Body of pancreas (tissue), 4 donors: ENCODE results near the gene PCDHGB6.

ENCODE experiments used
- CTCF ChIP-seq, 7 experiments: fragments of 450-650 bp in 4 of 7; fragments of 200-600 bp in 3 of 7; sonication (generic) in 3 of 7; IDR thresholded peaks; one replicate each; pipeline ENCODE4 v1.5.1; 2016 to 2019; ENCODE audit warnings: antibody characterized with exemption in 7 of 7
- POLR2A ChIP-seq, 3 donors: fragments of 450-650 bp; IDR thresholded peaks; one replicate each; pipeline ENCODE4 v1.6.1; 2016; ENCODE audit warnings: antibody characterized with exemption in 3 of 3, mild to moderate bottlenecking in 2 of 3

DNA sequence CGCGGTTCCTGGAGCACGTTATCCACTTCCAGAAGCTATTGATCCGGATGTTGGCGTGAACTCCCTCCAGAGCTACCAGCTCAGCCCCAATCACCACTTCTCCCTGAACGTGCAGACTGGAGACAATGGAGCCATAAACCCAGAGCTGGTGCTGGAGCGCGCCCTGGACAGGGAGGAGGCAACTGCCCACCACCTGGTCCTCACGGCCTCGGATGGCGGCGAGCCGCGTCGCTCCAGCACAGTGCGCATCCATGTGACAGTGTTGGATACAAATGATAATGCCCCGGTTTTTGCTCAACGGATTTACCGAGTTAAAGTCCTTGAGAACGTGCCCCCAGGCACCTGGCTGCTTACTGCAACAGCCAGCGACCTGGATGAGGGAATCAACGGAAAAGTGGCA is 4.4 kb upstream of the PCDHGB6 start:
- TF ChIP-seq POLR2A (IDR thresholded peaks at IDR 0.05) = no peak
- no peak for TF ChIP-seq CTCF (IDR thresholded peaks at IDR 0.05)
